Astrocyte of the hippocampus (primary cell): Measurements from ENCODE around the gene GDF2.

Source experiments
- DNase-seq: peaks from one replicate; pipeline ENCODE4 v3.0.0; 2011; ENCODE audit warnings: low read depth, low spot score

GDF2 gene

DNA sequence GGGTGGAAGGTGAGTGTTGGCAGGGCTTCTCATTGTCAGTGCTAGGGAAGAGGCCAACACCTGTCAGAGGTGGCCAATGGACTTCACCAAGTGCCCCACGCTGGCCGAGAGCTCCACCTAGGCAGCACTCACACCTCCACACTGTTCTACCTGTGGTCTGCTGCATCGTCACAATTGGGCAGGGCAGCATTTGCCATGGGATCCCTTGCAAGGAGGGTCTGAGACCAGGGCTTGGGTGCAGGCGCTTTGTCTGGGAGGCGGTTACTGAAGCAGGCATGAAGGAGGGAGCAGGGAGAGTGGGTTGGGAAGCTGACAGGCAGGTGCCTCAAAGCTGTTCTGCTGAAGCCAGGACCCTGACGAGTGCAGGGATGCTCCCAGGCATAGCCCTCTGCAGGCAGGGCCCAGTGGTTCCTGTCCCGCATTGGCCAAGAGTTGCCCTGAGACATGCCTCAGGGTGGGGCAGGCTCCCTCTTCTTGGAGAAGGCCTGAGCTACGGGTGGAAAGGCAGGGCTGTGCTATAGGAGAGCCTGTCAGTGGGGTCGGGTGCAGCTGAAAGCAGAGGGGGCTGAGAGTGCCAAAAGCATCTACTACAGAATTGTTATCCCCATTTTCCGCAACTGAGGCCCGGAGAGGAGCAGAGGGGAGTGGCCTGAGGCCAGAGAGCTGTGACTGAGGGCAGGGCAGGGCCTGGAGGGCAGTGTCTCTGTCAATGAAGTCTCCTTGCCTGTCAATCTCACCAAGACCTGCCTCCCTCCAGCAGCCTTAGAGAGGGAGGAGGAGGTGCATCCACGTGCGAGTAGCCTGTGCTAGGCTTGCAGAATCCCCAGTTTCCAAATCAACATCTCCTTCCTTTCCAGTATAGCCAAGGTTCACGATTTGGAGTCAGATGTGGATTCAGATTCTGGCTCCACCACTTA lies 29.9 kb downstream of the GDF2 start:
- no peak for DNase-seq

DNA sequence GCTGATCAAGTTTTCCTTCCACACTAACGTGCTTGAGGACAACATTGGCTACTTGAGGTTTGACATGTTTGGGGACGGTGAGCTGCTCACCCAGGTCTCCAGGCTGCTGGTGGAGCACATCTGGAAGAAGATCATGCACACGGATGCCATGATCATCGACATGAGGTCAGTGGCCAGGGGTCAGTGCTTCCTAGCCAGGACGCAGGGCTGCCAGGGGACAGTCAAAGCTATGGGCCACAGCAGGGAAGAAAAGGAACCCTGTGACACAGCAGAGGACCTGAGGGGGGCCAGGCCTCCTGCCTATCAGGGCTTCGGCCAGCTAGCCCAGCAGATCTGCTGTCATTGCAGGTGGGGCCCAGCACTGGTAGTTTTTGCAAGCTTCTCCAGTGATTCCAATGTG lies 31.1 kb downstream of the GDF2 start:
- no peak for DNase-seq

DNA sequence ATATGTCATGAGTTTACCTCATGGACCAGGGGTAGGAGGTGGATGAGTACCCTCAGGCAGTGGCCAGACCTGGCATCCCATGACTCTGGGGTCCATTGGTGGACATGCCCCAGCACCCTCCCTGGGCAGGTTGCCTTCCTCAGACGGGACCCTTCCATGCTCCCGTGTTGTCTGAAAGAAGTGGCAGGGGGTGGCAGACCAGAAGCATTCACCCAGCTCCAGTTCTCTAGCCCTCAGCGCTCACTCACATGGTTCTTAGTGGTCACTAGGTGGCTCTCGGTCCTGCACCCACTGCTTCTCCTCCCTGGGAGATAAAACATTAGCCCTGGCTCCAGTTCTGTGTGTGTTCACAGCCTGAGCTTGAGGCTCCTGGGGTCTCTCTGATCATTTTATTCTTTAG lies 31.9 kb downstream of the GDF2 start:
- DNase-seq = peak; percentile 29

DNA sequence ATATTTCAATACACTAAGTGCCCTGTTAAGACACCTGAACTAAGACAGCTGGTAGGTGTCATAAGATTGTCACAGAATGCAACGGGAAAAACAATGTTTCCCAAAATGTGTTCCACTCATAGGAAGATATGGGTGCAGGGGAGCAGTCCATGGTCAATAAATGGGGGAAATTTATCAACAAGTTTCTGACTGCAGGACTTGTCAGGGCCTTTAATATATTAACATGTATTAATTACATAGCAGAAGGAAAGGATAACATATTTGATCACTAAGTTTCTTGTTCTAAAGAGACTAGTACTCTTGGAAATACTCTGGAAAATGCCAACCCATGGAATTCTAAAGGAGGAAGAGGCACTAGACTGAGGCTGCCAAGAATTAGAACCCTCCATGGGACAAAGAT lies 32.6 kb downstream of the GDF2 start:
- no peak for DNase-seq

DNA sequence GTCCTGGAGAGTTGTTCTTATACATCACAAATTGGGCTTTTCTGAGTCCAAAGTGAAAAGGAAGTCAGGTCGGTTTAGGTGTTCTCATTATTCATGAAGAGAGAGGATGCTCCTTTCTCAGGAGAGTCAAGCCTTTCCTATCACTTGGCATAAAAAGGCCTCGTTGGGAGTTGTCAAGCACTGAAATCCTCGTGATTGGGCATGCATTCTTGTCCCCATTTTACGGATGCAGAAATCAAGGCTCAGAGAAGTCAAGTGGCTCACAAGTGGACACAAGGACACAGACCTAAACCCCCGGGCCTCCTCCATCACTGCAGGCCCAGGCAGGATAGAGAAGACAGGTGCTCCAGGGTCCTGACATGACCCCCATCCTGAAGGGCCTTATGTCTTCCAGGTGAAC lies 34.5 kb downstream of the GDF2 start:
- DNase-seq = no peak

DNA sequence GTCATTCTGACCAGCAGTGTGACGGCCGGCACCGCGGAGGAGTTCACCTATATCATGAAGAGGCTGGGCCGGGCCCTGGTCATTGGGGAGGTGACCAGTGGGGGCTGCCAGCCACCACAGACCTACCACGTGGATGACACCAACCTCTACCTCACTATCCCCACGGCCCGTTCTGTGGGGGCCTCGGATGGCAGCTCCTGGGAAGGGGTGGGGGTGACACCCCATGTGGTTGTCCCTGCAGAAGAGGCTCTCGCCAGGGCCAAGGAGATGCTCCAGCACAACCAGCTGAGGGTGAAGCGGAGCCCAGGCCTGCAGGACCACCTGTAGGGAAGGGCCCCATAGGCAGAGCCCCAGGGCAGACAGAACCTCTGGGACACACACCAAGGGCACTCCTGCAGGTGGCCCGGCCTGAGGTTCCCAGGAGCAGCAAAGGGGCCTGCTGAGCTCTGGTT lies 34.9 kb downstream of the GDF2 start:
- DNase-seq = no peak

DNA sequence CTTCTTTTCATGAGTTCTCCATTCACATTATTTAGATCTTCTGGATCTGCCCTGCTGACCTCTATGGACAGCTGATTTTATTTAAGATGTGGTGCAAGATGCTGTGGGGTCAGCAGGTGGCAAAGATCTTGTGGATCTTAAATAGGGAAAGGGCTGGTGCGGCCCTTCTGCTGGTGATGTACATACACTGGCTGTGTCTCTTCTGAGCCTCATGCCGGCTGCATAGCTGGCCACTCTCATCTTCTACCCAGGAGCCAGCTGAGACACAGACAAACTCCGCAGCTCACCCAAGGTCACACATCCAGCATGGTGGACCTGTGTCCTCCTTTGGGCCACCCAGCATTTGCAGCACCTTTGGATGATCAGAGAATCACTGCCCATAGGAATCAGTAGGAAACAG lies 35.7 kb downstream of the GDF2 start:
- DNase-seq = no peak

DNA sequence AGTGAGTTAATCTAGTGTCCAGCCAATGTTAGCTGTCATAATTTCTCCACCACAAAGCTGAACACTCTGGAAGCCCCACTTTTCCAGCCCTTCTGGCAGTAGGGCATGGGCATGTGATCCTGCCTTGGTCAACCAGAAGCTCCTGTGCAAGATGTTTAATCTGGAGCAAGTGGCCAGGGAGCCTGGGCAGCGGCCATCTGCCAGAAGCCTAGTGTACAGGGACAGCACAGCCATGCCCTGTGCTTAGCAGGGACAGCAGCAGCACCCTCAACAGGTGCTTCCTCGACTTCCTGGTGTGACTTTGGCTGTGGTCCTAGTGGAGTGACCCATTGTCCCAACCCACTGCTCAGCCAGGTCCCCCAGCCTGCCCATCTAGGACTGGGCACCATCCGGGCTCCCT lies 36.2 kb downstream of the GDF2 start:
- DNase-seq = no peak

DNA sequence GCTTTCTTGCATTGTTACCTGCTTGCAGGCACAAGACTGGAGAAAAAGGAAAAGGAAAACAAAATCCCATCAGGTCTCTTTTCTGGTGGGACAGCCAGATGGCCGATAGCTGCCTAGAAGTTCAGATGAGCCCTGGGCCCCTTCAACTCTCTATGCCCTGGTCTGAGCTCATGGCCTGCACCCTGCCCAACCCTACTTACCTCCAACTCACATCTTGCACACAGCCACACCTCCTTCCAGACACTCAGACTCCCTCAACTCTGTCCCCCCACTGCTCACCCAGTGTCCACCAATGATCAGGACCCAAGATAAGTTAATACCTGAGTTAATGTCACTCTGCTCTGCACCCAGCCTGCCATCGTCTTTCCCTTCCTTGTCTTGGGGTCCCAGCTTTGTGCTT lies 36.8 kb downstream of the GDF2 start:
- DNase-seq = no peak

DNA sequence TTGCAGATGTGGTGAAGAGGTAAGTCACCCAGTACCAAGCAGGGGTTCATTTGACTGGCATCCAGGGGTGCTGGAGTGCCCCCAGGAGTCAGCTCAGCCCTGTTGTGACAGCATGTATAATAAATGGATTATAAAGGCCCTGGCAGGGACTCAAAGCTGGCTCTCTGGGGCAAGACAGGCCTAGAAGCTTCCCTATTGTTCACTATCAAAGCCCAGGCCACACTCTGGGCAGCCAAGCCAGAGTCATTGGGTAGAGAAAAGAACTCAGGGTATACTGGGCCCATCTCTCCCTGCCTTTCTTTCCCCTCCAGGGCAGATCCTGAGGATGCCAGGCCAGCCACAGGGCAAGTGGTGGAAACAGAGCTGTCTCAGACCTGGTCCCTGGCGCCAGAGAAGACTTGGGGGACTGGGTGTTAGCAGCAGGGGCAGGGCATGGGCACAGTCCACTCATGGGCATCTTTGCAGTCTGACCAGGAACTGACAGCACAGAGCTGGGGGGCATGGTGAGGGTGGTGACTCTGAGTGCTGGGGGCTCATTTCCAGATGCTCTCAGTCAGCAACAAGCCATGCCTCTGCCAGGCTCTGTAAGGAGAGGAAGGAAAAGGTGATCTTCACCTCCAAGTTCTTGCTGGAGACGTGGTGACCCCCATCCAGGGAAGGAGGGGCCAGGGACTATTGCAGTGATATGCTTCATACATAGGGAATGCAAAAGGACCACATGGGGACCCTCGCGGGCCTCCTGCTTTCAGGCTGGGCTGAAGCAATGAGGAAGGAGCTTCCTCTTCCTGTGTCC lies 37.6 kb downstream of the GDF2 start:
- DNase-seq = no peak

DNA sequence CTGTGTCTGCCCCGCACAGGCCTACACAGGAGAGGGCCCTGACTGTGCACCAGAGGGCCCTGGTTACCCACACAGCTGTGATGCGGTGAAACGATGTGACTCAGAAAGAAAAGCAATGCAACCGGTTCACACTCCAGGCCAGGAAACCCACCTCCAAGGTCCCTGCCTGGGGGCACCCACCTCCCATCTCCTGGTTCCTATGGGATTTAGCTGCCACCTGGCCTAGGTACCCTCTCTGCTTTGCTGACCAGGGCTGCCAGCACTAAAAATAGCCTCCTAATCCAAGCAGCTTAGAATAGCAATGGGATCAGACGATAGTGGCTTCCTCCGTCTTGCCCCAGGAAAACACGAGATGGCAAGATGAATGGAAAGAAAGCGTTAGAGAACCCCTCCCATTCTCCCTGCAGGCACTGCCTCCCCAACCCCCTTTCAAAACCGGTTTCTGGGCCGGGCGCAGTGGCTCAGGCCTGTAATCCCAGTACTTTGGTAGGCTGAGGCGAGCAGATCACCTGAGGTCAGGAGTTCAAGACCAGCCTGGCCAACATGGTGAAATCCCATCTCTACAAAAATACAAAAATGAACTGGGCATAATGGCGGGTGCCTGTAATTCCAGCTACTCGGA lies 38.3 kb downstream of the GDF2 start:
- no peak for DNase-seq

DNA sequence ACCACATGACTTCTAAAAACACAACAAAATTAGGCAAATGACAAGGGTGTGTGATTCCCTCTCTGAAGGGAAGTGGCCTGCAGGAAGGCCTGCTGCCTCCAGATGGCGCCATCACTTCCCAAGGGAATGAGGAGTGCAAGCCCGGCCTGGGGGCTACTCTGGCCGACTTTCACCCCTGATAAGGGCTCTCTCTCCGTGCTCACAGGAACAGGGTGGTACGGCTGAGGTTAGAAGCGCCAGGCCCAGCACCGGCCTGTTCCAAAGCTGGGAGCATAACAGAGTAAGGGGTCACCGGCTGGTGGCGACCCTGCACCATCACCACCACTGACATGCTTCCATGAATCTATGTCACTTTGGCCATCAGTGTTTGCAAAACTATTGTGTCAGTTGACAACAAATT lies 39.0 kb downstream of the GDF2 start:
- peak; percentile 52 for DNase-seq

DNA sequence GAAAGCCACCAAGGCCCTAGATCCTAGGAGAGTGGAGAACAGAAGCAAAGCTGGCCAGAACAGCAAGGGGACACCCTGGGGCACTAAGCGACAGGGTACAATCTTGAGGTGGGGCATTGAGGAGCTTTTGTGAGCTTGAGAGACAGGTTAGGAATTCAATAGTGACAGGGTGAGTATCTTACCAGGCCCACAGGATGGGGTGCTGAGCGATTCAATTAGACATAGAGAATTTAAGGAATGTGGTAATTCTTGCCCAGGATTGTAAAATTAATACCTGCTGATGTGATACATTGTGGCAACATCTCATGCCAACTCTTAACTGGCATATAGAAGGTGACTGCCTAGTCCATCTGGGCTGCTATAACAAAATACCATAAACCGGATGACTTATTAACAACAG lies 39.9 kb downstream of the GDF2 start:
- no peak for DNase-seq

DNA sequence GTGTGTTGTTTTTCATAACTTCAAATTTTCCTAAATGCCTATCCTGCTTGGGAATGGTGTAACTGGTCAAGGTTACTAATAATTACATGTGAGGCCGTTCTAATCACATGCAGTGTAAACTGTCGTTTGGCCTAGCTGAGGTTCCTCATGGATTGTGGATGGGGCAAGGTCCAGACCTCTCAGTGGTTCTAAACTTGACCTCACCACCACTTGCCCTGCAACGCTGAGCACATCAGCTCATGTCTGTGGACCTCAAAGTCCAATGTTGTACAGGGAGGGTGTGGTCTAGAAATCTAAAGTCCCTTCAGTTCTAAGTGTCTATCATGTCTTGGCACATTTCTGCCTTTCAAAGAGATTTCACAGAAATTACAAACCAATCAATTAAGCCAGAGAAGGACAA lies 41.5 kb downstream of the GDF2 start:
- DNase-seq = no peak

DNA sequence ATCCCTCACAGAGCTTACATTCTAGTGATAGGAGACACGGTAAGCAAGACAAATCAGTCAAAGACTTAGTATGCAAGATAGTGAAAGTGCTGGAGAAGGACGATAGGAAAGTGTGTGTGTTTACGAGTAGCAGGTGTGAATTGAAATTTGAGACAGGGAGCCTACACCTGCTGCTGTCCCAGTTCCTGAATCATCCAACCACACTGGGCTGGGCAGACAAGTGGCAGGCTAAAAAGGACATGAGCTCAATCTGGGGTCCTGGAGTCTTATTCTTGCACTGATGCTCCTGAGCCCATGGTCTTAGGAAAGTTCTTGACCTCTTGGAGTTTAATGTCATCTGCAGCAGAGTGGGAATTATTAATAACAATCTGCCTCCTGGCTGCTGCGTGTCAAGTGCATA lies 42.1 kb downstream of the GDF2 start:
- no peak for DNase-seq

DNA sequence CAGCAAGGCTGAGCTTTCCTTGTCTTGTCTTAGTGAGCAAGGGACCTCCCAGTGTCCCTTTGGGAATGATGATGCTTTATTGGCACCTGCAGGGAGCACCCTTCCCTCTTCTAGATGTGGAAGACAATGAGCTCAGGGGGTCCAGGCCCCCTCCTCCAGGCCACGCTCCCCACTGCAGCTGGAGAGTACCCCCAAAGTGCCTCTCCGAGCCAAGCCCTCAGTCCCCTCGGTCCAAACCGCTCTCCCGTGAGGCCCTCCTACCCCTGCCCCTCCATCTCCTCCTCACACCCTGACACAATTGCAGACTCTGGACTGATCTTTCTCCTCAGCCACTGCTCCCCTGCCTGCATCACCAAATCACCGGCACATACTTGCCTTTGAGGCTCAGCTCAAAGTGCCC lies 42.7 kb downstream of the GDF2 start:
- DNase-seq = no peak

DNA sequence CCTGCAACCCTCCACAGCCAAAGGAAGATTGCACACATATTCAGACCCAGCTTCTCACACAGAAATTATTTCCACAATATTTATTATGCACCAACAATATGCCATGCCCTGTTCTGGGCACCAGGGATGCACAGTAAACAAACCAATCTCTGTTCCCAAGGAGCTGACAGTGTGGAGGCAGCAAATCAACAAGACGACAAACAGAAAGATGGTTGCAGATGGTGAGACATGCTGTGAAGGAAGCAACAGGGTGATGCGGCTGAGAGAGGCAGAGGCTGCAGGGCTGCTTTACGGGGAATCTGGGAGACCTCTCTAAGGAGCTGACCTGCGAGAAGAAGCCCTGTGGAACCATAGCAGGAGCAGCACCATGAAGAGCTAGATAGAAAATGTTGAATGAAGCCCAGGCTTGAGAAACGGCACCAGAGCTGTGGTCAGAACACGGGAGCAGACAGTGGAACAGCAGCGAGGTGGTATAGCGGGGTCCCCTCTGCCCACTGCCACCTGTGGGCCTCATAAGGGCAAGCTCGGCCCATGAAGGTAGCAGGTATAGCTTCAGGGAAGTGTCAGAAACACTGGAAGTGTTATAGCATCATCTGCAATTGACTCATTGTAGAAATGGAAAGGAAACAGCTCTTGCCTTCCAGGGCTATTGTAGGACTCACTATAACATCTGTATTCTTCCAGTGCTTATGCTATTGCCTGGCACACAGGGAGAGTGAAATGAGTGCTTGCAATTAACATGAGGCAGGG lies 43.4 kb downstream of the GDF2 start:
- DNase-seq = no peak

DNA sequence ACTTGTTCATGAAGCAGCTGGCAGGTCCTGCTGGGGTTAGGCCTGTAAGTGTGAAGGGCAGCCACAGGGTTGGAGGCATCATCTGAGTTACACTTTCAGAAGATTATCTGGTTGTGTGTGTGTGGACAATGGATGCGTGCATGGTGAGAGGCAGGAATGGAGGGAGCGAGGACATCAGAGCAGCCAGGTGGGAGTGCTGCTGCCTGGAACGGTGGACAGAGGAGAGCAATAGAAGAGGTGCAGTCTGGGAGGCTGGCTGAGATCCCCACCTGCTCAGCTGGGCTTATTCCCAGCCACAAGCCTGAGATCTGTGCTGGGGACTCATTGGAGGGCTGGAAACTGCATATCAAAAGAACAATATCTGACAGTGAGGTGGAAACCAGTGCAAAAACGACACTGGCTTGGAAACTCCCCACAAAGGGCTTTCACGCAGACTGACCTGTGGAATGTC lies 44.0 kb downstream of the GDF2 start:
- DNase-seq = no peak

DNA sequence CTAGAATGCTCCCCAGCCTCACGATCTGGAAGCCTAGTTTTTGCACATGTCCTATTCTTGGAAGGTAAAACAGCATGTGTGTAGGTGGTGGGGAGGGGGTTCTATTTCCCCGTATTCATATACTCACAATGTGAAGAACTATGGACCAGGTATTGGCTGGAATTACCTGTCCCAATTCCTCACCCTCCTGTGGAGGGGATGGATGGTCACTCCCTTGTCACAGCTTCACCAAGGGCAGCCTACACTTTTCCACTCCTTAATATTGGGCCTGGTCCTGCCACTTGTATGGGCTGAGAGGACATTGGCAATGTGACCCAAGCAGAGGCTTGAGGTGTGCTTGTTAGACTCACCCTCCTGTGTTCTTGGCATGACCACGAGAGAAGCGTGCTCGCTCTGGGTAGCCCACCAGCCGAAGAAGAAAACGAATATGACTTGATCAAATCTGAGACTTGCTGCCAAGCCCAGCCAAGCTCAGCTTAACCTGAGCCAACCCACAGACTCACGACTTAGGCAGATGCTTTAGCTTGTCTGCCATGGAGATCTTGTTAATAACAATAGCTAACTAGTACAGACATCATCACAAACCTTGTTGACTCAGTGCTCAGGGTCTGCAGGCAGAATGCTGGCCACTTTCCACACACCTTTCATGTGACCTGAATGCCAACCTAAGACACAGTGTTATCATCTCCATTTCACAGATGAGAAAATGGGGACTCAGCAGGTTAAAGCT lies 44.6 kb downstream of the GDF2 start:
- no peak for DNase-seq

DNA sequence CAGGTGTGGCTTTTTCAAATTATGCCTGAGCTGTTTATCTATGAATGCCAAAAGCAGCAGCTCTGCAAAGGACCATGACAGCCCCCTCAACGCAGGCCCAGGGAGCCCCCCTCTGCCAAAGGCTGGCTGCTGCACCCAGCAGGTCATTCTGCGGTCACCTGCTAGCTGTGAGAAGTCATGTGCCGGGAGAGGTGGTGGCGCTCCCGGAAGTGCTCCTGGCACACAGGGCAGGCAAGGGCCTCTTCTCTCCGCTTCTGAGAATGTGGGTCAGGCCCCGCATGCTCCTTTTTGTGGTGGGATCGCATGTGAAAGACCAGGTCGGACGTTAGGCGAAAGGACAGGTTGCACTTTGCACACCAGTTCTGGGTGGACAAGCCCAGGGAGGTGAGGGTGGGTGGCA lies 45.4 kb downstream of the GDF2 start:
- DNase-seq = no peak
